GM12878 (cell line): ENCODE data around the gene OTOP3. TPM values are rescaled to one million over a fixed set of nuclear protein-coding genes. Genes with fewer than 3 reads are reported as not detected.

Experiments
- ATAC-seq: fragments of 200-7000 bp; cut with Tn5 transposase; 3 replicates; pipeline ENCODE4 v1.9.1; 2020; ENCODE audit warnings: mild to moderate bottlenecking, moderate library complexity
- BruUV-seq: library from RNA; stranded (reverse); fragments of 400-500 nt; replicated peaks from 2 replicates; lab custom pipeline; 2021; lab: Mats Ljungman, UMichigan
- CTCF ChIA-PET: fragments of 300-600 bp; sonication (Branson Sonifier 250); formaldehyde crosslinking; extraction: SDS; loops from one replicate; lab custom pipeline; 2021; ENCODE audit warnings: inconsistent platforms; lab: Yijun Ruan, JAX
- POLR2A ChIA-PET: fragments of 350-600 bp; formaldehyde crosslinking; extraction: SDS; loops from one replicate; lab custom pipeline; 2021; ENCODE audit warnings: inconsistent platforms; lab: Charles Lee
- RAD21 ChIA-PET: fragments of 300-600 bp; sonication (Branson Sonifier 250); formaldehyde crosslinking; loops from one replicate; lab custom pipeline; 2023; ENCODE audit warnings: antibody characterized with exemption; ENCODE audit not compliant: unreplicated experiment; lab: Charles Lee
- SMC1A ChIA-PET: fragments of 300-600 bp; sonication (Branson Sonifier 250); formaldehyde crosslinking; loops from one replicate; lab custom pipeline; 2023; ENCODE audit not compliant: unreplicated experiment, uncharacterized antibody; lab: Charles Lee
- DNase-seq: peaks from one replicate; pipeline ENCODE4 v3.0.0-alpha.2; 2011; ENCODE audit warnings: low read depth, low spot score
- FAIRE-seq: peaks from 3 replicates; lab custom pipeline; 2011; peaks lifted over from hg19 to GRCh38; lab: Jason Lieb, UNC
- H2AFZ ChIP-seq: 2 replicates; pipeline ENCODE4 v1.6.0; 2011; ENCODE audit warnings: low read depth, low read length, control low read depth; ENCODE audit not compliant: control insufficient read depth
- H3K27ac ChIP-seq: 2 replicates; pipeline ENCODE4 v1.5.1; 2011; ENCODE audit warnings: control low read depth; ENCODE audit not compliant: control insufficient read depth, insufficient read depth
- H3K27me3 ChIP-seq, 2 experiments: replicated peaks in 1 of 2; 2 replicates each; pipeline versions ENCODE4 v1.6.0 to v1.6.1; 2011; ENCODE audit warnings: low read length in 1 of 2; ENCODE audit not compliant: control insufficient read depth in 2 of 2, insufficient read depth in 2 of 2
- H3K36me3 ChIP-seq, 2 experiments: 2 replicates each; pipeline ENCODE4 v1.5.1; 2011; ENCODE audit warnings: low read length in 1 of 2; ENCODE audit not compliant: control insufficient read depth in 2 of 2, insufficient read depth in 2 of 2
- H3K4me1 ChIP-seq: 2 replicates; pipeline ENCODE4 v1.6.1; 2011; ENCODE audit warnings: mild to moderate bottlenecking, low read length, moderate library complexity, mixed read lengths; ENCODE audit not compliant: control insufficient read depth, insufficient read depth
- H3K4me2 ChIP-seq: 2 replicates; pipeline ENCODE4 v1.6.0; 2011; ENCODE audit warnings: control low read depth; ENCODE audit not compliant: control insufficient read depth, insufficient read depth
- H3K4me3 ChIP-seq: fragments of 200-600 bp; sonication (generic); 2 replicates; pipeline ENCODE4 v1.5.1; 2016
- H3K79me2 ChIP-seq: 2 replicates; pipeline ENCODE4 v1.6.0; 2011; ENCODE audit warnings: low read length; ENCODE audit not compliant: control insufficient read depth, insufficient read depth
- H3K9ac ChIP-seq: 2 replicates; pipeline ENCODE4 v1.8.0; 2011; ENCODE audit warnings: low read length, control low read depth, mixed read lengths; ENCODE audit not compliant: control insufficient read depth, insufficient read depth
- H3K9me3 ChIP-seq: replicated peaks from 3 replicates; pipeline ENCODE4 v1.5.1; 2011; ENCODE audit warnings: mild to moderate bottlenecking, low read length; ENCODE audit not compliant: control insufficient read depth, insufficient read depth
- H4K20me1 ChIP-seq: 2 replicates; pipeline ENCODE4 v1.6.0; 2011; ENCODE audit not compliant: control insufficient read depth, insufficient read depth
- DPF2 ChIP-seq: fragments of 450-650 bp; IDR thresholded peaks from 2 replicates; pipeline ENCODE4 v1.6.1; 2017; ENCODE audit warnings: mild to moderate bottlenecking
- FOS ChIP-seq: IDR thresholded peaks from 3 replicates; pipeline ENCODE4 v1.6.1; 2011; ENCODE audit warnings: borderline replicate concordance; ENCODE audit not compliant: insufficient read length; ENCODE audit errors: extremely low read depth
- NRF1 ChIP-seq: conservative IDR thresholded peaks from 2 replicates; pipeline ENCODE4 v1.6.1; 2011; ENCODE audit warnings: mild to moderate bottlenecking, low read depth, low read length, improper control_type of control experiment
- RAD51 ChIP-seq: fragments of 450-650 bp; IDR thresholded peaks from 2 replicates; pipeline ENCODE4 v1.6.1; 2016; ENCODE audit warnings: moderate library complexity, mild to moderate bottlenecking, inconsistent platforms
- SUPT20H ChIP-seq: IDR thresholded peaks from 2 replicates; pipeline ENCODE4 v1.6.1; 2011; ENCODE audit warnings: low read depth, mild to moderate bottlenecking, low read length, moderate library complexity, borderline replicate concordance; ENCODE audit not compliant: control insufficient read depth
- WGBS: methylation state at CpG from one replicate; pipeline ENCODE4 v1.1.6; 2016; ENCODE audit warnings: low lambda C conversion rate; ENCODE audit not compliant: insufficient replicate concordance, insufficient coverage; ENCODE audit errors: missing lambda C conversion rate; 5-methylcytosine and 5-hydroxymethylcytosine counted together
- in situ Hi-C: fragments of 300-500 bp; cut with MboI; formaldehyde crosslinking; loops from 9 replicates; pipeline ENCODE4 v1.14.3; 2018; ENCODE audit warnings: mixed read lengths
- intact Hi-C: fragments of 100-400 bp; cut with micrococcal nuclease; formaldehyde crosslinking; loops from one replicate; pipeline ENCODE4 v1.14.2; 2022; ENCODE audit not compliant: unreplicated experiment
- polyA plus RNA-seq, 11 experiments: library from polyadenylated mRNA; depleted of rRNA in 4 of 11; unstranded in 6 of 11; stranded (reverse) in 5 of 11; fragments of >200 nt; fragmentation: Nextera tagmentation in 4 of 11; fragmentation: Illumina TruSeq in 1 of 11; extraction: Ambion mirVana in 4 of 11; extraction: Trizol in 1 of 11; gene quantifications; 1 replicate in 1 of 11; 2 replicates in 10 of 11; pipeline versions ENCODE4 v1.2.1 to v1.2.3, GENCODE V29; 2011 to 2016; ENCODE audit warnings: inconsistent platforms in 2 of 11, missing spikeins in 2 of 11, low read depth in 1 of 11
- total RNA-seq, 4 experiments: library from RNA; depleted of rRNA in 3 of 4; stranded (reverse); fragments of >200 nt in 3 of 4; fragmentation: Illumina TruSeq in 1 of 4; extraction: Trizol in 1 of 4; gene quantifications; 2 replicates each; pipeline versions ENCODE4 v1.2.1 to v1.2.3, GENCODE V29; 2013 to 2021
- TF ChIP-seq, protein P1 (sequence below), 3 experiments: IDR thresholded peaks in 2 of 3; conservative IDR thresholded peaks in 1 of 3; 2 replicates each; pipeline ENCODE4 v1.5.1; 2011; ENCODE audit warnings: low read depth in 3 of 3, low read length in 3 of 3, mild to moderate bottlenecking in 3 of 3, control low read depth in 2 of 3, moderate library complexity in 2 of 3, inconsistent platforms in 1 of 3, mixed read lengths in 1 of 3; ENCODE audit not compliant: control insufficient read depth in 2 of 3, insufficient read depth in 1 of 3; ENCODE audit errors: extremely low read depth in 1 of 3
- TF ChIP-seq, protein P2 (sequence below): fragments of 450-650 bp; IDR thresholded peaks from 2 replicates; pipeline ENCODE4 v1.6.1; 2017; ENCODE audit warnings: mild to moderate bottlenecking, moderate library complexity
- TF ChIP-seq, protein P3 (sequence below): fragments of 450-650 bp; IDR thresholded peaks from 2 replicates; pipeline ENCODE4 v1.6.1; 2017; ENCODE audit warnings: mild to moderate bottlenecking, low read depth, inconsistent platforms; ENCODE audit not compliant: poor library complexity, severe bottlenecking

Gene OTOP3
- total and polyA plus RNA-seq, 10 of the 15 experiments (the other 5 are each of a cell fraction or from before 2014, with no cell fraction given), result 0.03 to 0.06 TPM; not detected in 8

DNA sequence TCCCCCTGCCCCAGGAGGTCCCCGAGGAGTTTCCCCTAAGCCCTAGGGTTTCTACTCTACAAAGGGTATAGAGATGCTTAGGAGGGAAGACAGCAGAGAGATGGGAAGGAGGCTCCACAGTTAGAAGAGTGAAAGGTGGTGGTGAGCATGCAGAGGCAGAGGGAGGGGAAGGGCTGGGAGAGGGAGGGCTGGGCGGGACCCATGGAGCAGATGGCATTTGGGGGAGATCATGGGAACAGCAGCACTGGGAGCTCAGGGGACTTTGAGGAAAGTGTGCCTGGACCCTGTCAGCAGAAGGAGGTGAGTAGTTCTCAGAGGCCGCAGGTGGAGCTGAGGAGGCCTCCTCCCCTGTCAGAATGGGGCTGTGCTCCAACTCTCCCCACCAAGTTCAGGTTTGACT, 650 bp upstream of the OTOP3 start:
- ChIA-PET POLR2A (no interaction called here), RAD21 (no interaction called here), CTCF (interaction anchor here (0.6 to 4.8 kb wide), 2 partner anchors 23 to 26 kb away, joined by 5 to 29 read pairs; no protein-coding TSS in a partner anchor), SMC1A (no interaction called here)
- Histone ChIP-seq H3K36me3 (no peaks in the 10 kb centered on the region), H3K4me1 (no peaks in the 10 kb centered on the region), H3K79me2 (no peaks in the 10 kb centered on the region), H4K20me1 (no peaks in the 10 kb centered on the region), H3K4me2 (no peak overlapping the region), H2AFZ (no peak overlapping the region), H3K9me3 (no peaks in the 10 kb centered on the region), H3K27ac (no peak overlapping the region), H3K9ac (no peak overlapping the region), H3K27me3 (peaks cover 8 to 9% of the 10 kb centered on the region in 2 experiments), H3K4me3 (no peak overlapping the region)
- ATAC-seq, result no peak
- BruUV-seq, result no TSS peak
- in situ Hi-C loops (no loop called here), intact Hi-C loops (no loop called here)
- FAIRE-seq, result no peak
- WGBS, result 37% methylated on average over 2 of the region's 3 CpGs
- DNase-seq, result no peak
- TF ChIP-seq SUPT20H, result no peak

DNA sequence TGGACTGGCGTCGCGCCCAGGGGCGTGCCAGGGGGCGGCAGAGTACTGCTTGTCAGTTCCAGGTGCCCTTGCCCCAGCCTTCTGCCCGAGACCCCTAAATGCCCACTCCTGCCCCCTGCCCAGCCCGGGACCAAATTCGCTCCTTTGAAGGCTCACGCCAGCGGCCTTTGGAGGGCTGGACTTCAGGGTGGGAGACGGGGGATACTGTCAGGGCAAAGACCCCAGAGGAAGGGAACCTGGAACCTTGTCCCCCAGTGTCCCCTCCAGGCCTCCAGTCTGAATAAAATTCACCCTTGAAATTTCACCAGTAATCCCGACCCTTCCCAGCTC, 737 bp downstream of the OTOP3 start:
- Histone ChIP-seq H3K9me3 (no peaks in the 10 kb centered on the region), H3K4me3 (no peak overlapping the region), H3K9ac (no peak overlapping the region), H3K36me3 (no peaks in the 10 kb centered on the region), H3K79me2 (no peaks in the 10 kb centered on the region), H3K27ac (no peak overlapping the region), H3K4me2 (no peak overlapping the region), H3K27me3 (peaks cover 6 to 9% of the 10 kb centered on the region in 2 experiments), H2AFZ (no peak overlapping the region), H3K4me1 (no peaks in the 10 kb centered on the region), H4K20me1 (no peaks in the 10 kb centered on the region)
- FAIRE-seq (no peak), ATAC-seq (no peak), DNase-seq (no peak)
- no TSS peak for BruUV-seq
- ChIA-PET SMC1A (no interaction called here), RAD21 (no interaction called here), CTCF (interaction anchor here (0.7 kb wide), 2 partner anchors 13 to 355 kb away, joined by 3 to 5 read pairs; no protein-coding TSS in a partner anchor), POLR2A (no interaction called here)
- intact Hi-C loops (no loop called here), in situ Hi-C loops (no loop called here)
- WGBS, result 3% methylated on average over 12 of the region's 12 CpGs
- TF ChIP-seq, protein P1, sequence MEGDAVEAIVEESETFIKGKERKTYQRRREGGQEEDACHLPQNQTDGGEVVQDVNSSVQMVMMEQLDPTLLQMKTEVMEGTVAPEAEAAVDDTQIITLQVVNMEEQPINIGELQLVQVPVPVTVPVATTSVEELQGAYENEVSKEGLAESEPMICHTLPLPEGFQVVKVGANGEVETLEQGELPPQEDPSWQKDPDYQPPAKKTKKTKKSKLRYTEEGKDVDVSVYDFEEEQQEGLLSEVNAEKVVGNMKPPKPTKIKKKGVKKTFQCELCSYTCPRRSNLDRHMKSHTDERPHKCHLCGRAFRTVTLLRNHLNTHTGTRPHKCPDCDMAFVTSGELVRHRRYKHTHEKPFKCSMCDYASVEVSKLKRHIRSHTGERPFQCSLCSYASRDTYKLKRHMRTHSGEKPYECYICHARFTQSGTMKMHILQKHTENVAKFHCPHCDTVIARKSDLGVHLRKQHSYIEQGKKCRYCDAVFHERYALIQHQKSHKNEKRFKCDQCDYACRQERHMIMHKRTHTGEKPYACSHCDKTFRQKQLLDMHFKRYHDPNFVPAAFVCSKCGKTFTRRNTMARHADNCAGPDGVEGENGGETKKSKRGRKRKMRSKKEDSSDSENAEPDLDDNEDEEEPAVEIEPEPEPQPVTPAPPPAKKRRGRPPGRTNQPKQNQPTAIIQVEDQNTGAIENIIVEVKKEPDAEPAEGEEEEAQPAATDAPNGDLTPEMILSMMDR (IDR thresholded peaks at IDR 0.05 in 2 of 3, conservative IDR thresholded peaks at IDR 0.05 in 1 of 3; ENCODE audit: control insufficient read depth in 2 of 3, extremely low read depth in 1 of 3, insufficient read depth in 1 of 3, low read depth in 3 of 3, low read length in 3 of 3), result no peak
- TF ChIP-seq NRF1 (no peak), DPF2 (no peak), RAD51 (no peak), FOS (no peak)
- TF ChIP-seq, protein P2, sequence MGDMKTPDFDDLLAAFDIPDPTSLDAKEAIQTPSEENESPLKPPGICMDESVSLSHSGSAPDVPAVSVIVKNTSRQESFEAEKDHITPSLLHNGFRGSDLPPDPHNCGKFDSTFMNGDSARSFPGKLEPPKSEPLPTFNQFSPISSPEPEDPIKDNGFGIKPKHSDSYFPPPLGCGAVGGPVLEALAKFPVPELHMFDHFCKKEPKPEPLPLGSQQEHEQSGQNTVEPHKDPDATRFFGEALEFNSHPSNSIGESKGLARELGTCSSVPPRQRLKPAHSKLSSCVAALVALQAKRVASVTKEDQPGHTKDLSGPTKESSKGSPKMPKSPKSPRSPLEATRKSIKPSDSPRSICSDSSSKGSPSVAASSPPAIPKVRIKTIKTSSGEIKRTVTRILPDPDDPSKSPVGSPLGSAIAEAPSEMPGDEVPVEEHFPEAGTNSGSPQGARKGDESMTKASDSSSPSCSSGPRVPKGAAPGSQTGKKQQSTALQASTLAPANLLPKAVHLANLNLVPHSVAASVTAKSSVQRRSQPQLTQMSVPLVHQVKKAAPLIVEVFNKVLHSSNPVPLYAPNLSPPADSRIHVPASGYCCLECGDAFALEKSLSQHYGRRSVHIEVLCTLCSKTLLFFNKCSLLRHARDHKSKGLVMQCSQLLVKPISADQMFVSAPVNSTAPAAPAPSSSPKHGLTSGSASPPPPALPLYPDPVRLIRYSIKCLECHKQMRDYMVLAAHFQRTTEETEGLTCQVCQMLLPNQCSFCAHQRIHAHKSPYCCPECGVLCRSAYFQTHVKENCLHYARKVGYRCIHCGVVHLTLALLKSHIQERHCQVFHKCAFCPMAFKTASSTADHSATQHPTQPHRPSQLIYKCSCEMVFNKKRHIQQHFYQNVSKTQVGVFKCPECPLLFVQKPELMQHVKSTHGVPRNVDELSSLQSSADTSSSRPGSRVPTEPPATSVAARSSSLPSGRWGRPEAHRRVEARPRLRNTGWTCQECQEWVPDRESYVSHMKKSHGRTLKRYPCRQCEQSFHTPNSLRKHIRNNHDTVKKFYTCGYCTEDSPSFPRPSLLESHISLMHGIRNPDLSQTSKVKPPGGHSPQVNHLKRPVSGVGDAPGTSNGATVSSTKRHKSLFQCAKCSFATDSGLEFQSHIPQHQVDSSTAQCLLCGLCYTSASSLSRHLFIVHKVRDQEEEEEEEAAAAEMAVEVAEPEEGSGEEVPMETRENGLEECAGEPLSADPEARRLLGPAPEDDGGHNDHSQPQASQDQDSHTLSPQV, result no peak
- TF ChIP-seq, protein P3, sequence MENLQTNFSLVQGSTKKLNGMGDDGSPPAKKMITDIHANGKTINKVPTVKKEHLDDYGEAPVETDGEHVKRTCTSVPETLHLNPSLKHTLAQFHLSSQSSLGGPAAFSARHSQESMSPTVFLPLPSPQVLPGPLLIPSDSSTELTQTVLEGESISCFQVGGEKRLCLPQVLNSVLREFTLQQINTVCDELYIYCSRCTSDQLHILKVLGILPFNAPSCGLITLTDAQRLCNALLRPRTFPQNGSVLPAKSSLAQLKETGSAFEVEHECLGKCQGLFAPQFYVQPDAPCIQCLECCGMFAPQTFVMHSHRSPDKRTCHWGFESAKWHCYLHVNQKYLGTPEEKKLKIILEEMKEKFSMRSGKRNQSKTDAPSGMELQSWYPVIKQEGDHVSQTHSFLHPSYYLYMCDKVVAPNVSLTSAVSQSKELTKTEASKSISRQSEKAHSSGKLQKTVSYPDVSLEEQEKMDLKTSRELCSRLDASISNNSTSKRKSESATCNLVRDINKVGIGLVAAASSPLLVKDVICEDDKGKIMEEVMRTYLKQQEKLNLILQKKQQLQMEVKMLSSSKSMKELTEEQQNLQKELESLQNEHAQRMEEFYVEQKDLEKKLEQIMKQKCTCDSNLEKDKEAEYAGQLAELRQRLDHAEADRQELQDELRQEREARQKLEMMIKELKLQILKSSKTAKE, result no peak
